GM21367 (cell line): ENCODE measurements around the gene NALCN.

Experiments used
- ATAC-seq: cut with Tn5 transposase; IDR thresholded peaks from one replicate; pipeline ENCODE4 v1.9.1; 2021; ENCODE audit not compliant: unreplicated experiment

Gene NALCN

GRCh38 chr13:101416181-101417042 lies at the start of gene NALCN:
NALCN (minus strand) TSS chr13:101416508; CDS start chr13:101399126, 17,382 bp downstream.
- ATAC-seq: peak; percentile 50

- ATAC-seq: no peak
These were observed 49.6 kb upstream of the NALCN start for GRCh38 chr13:101465877-101466276.

DNA sequence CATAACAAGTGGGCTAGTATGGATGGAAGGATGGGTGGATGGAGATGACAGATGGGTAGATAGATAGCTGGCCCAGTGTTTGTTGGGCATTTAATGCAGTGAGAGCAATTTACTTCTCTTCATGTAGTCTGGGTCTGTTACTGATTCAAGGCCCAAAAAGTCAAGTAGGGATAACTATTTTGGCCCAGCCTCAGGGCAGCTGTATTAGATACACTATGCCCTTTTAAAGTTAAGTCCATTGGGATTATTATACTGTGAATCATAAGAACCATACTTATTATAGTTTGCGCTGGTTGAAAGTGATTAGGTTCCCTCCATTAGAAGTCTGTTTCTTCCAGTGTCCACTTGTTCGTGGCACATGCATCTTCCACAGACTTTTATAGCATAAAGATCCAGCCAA lies 40.9 kb upstream of the NALCN start:
- ATAC-seq: no peak

GRCh38 chr13:101455863-101456262 lies 39.6 kb upstream of the NALCN start:
- ATAC-seq: no peak

GRCh38 chr13:101454767-101455166 lies 38.5 kb upstream of the NALCN start:
- no peak for ATAC-seq

- peak; percentile 34 for ATAC-seq
These were observed 37.5 kb upstream of the NALCN start for GRCh38 chr13:101453784-101454201.

GRCh38 chr13:101452519-101453485 lies 36.5 kb upstream of the NALCN start, which contains the start of gene ITGBL1:
ITGBL1 (plus strand) TSS chr13:101452675; CDS start chr13:101452834, 159 bp downstream.
- peak; percentile 94 for ATAC-seq

GRCh38 chr13:101451641-101452040 lies 35.3 kb upstream of the NALCN start:
- ATAC-seq: no peak

DNA sequence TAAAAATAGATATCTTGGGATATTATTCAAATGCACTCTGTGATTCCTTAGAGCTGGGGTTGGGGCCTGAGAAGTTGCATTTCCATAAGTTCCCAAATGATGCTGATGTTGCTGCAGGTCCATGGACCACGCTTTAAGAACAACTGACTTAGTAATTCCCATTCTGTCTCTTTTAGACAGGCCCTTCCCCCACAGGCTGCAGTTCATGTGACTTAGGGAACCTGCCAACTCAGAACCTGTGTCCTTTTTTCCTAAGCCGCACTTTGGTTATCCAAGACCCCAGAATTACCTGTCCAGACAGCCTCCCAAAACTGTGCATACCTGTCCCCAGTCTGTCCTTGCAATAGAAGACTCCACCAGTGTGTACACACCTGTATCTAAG lies 34.4 kb upstream of the NALCN start:
- no peak for ATAC-seq

DNA sequence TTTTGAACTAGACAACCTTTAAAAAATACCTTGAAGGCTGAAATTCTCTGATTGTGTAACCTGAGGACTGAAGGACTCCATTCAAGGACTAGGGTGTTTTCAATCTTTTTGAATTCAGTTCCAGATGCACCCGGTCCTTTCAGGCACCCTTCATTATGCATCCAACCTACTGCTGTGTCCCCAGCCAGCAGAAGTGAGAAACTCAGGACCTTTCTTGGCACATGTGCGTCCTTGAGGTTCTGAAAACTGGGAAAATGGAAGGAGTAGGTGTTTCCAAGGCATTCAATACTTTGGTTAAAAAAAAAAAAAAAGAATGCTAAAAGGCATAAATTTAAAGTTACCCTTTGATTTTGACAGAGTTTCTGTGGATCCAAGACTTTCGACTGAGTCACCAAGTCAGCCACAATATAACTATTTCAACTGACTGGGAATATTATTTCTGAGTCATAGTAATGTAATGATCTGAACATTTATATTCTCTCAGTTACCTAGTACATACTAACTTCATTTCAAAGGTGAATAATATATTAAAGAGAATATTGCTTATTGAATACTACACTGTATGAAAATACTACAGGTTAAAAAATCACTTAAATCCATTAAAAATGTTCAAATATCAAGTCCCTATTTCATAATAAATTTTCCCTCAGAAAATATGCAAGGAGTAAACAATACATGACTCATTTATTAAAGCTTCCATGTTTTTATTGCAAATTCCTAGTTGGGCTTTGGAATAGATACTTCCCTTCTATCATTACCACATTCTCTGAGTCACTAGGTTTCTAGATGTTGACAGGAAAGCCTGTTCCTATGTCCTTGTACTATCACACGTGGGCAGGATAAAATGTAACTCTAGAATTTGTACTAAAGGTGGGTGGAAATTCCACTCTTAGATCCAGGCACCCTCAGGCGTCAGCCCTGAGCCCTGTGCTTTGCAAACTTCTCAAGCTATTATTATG lies 33.8 kb upstream of the NALCN start:
- ATAC-seq: no peak

GRCh38 chr13:101447852-101448251 lies 31.5 kb upstream of the NALCN start:
- ATAC-seq: no peak

DNA sequence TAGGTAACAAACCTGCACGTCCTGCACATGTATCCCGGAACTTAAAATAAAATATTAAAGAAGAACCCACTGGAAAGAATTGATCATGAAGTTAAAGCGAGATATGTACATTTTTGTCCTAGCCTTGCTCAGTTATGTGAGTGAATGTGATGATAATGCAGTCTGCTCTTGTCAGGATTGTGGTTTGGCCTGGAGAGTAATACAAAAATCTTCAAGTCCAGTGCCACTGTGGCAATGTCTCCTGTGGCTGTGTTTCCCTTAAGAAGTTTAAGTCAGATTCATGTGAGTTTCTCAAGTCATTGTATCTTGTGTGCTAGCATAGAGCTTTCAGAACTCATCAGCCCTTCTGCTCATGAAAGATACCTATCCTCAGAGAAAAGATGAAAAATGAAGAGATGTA lies 18.2 kb upstream of the NALCN start:
- no peak for ATAC-seq

DNA sequence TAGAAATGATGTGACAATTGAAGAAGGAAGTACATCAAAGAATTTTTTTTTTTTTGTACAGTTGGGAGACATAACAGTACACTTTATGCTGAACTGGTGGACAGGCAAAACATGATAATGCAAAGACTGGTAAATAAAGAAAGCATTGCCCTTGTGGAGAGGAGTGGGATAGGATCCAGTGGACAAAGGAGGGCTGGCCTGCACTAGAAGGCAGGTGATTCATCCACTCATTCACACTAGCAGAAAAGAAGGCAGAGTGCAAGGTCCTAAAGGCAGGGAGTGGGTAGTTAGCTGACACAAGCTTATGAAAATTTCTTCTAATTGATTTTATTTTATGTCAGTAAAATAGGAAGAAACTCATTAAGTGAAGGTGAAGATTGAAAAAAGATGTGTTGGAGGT lies 17.6 kb upstream of the NALCN start:
- ATAC-seq: no peak

GRCh38 chr13:101429733-101430132 lies 13.4 kb upstream of the NALCN start:
- no peak for ATAC-seq

- ATAC-seq: no peak
These were observed 9.3 kb upstream of the NALCN start for GRCh38 chr13:101425623-101426022.

GRCh38 chr13:101425156-101425471 lies 8.8 kb upstream of the NALCN start:
- ATAC-seq: no peak

- ATAC-seq: no peak
These were observed 8.3 kb upstream of the NALCN start for GRCh38 chr13:101424381-101425155.

DNA sequence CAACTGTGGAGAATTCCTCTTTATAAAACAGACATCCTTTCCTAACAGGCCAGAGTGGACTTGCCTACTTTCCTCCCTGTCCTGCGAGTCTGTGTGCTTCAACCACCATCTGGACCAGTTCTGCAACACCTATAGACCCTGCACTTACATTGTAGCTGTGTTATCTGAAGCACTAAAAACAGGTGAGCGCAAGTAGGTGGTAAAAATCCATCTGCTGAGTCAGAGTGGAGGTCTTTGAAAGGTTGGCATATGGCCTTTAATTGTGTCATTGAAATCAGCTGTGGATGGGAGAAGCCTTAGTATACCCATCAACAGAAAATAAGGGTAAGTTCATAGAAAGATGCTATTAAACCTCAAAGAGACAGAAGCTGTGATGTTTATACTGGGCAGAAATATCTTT lies 7.6 kb upstream of the NALCN start:
- ATAC-seq: no peak

- no peak for ATAC-seq
These were observed 1.2 kb upstream of the NALCN start for GRCh38 chr13:101417501-101417900.

- no peak for ATAC-seq
These were observed 717 bp upstream of the NALCN start for GRCh38 chr13:101417043-101417406.
